Prostate gland (tissue), 2 donors: ENCODE results near the gene SMIM43. TPM values are rescaled to one million over a fixed set of nuclear protein-coding genes. Genes with fewer than 3 reads are reported as not detected.
A peak's percentile ranks its signal among the peaks of the same experiment; 100 is the strongest.

Experiments
- DNase-seq: peaks from one replicate; pipeline ENCODE4 v3.0.0-alpha.2; 2019; ENCODE audit warnings: low spot score
- H3K27ac ChIP-seq, 2 donors: fragments of 200-600 bp; sonication (generic); 2 replicates each; pipeline ENCODE4 v1.5.1; 2017 to 2019
- H3K27me3 ChIP-seq: fragments of 200-600 bp; sonication (generic); replicated peaks from 2 replicates; pipeline ENCODE4 v1.5.1; 2019; ENCODE audit not compliant: insufficient read depth
- H3K36me3 ChIP-seq, 2 donors: fragments of 200-600 bp; sonication (generic); 1 replicate in 1 of 2; 2 replicates in 1 of 2; pipeline versions ENCODE4 v1.5.1 to v1.8.1; 2017 to 2019
- H3K4me1 ChIP-seq: fragments of 200-600 bp; sonication (generic); replicated peaks from 2 replicates; pipeline ENCODE4 v1.5.1; 2019
- H3K4me3 ChIP-seq, 2 donors: fragments of 200-600 bp; sonication (generic); 2 replicates each; pipeline ENCODE4 v1.5.1; 2017 to 2019
- H3K9me3 ChIP-seq: fragments of 200-600 bp; sonication (generic); 2 replicates; pipeline ENCODE4 v1.5.1; 2017
- CTCF ChIP-seq, 4 experiments: fragments of 200-600 bp in 2 of 4; fragments of 450-650 bp in 2 of 4; sonication (generic) in 2 of 4; IDR thresholded peaks; 1 replicate in 3 of 4; 2 replicates in 1 of 4; pipeline ENCODE4 v1.5.1; 2016 to 2019; ENCODE audit warnings: antibody characterized with exemption in 4 of 4, mild to moderate bottlenecking in 2 of 4, moderate library complexity in 2 of 4
- POLR2A ChIP-seq: fragments of 450-650 bp; IDR thresholded peaks from one replicate; pipeline ENCODE4 v1.6.1; 2016; ENCODE audit warnings: antibody characterized with exemption, mild to moderate bottlenecking
- POLR2AphosphoS5 ChIP-seq: sonication (generic); formaldehyde crosslinking; IDR thresholded peaks from one replicate; pipeline ENCODE4 v1.6.1; 2017; ENCODE audit warnings: antibody characterized with exemption
- WGBS: methylation state at CpG from one replicate; pipeline ENCODE4 v1.1.5; 2018; 5-methylcytosine and 5-hydroxymethylcytosine counted together
- intact Hi-C: fragments of 100-400 bp; cut with DNase I; formaldehyde crosslinking; loops from one replicate; pipeline ENCODE4 v1.14.2; 2022
- total RNA-seq, 2 donors: library from RNA; depleted of rRNA; stranded (reverse); fragments of >200 nt; gene quantifications; one replicate each; pipeline ENCODE4 v1.1.0, GENCODE V29; 2016

The SMIM43 gene
- total RNA-seq, 2 donors from 2014 or later = not detected

- no peaks in the 10 kb centered on the region for H3K27me3 ChIP-seq
- no peak overlapping the region for H3K27ac ChIP-seq
- intact Hi-C loops = no loop called here
- no peak for DNase-seq
- no peak for TF ChIP-seq POLR2A
- 92% methylated on average over 4 of the region's 4 CpGs for WGBS
- H3K4me1 ChIP-seq = no peaks in the 10 kb centered on the region
- H3K9me3 ChIP-seq = no peaks in the 10 kb centered on the region
- no peak overlapping the region for H3K4me3 ChIP-seq
- H3K36me3 ChIP-seq = no peaks in the 10 kb centered on the region
These were observed 52.2 kb downstream of the SMIM43 start for GRCh38 chr4:121712783-121713182.

GRCh38 chr4:121712001-121712651 lies 52.8 kb downstream of the SMIM43 start:
- H3K36me3 ChIP-seq = no peaks in the 10 kb centered on the region
- H3K4me3 ChIP-seq = peak overlapping the region in 1 of 2 donors; percentile 10
- intact Hi-C loops = no loop called here
- no peaks in the 10 kb centered on the region for H3K9me3 ChIP-seq
- no peak for DNase-seq
- 58% methylated on average over 7 of the region's 7 CpGs for WGBS
- no peak for TF ChIP-seq POLR2A
- TF ChIP-seq CTCF (IDR thresholded peaks at IDR 0.05) = no peak
- no peak for TF ChIP-seq POLR2AphosphoS5
- H3K4me1 ChIP-seq = no peaks in the 10 kb centered on the region
- H3K27me3 ChIP-seq = no peaks in the 10 kb centered on the region
- peak overlapping the region; percentile 33 to 41 for H3K27ac ChIP-seq

- intact Hi-C loops = no loop called here
- no peaks in the 10 kb centered on the region for H3K36me3 ChIP-seq
- peak; percentile 28 for DNase-seq
- H3K4me3 ChIP-seq = peak overlapping the region in 1 of 2 donors; percentile 10
- H3K27ac ChIP-seq = peak overlapping the region; percentile 33 to 41
- no peaks in the 10 kb centered on the region for H3K4me1 ChIP-seq
- no peaks in the 10 kb centered on the region for H3K27me3 ChIP-seq
- WGBS = 5% methylated on average over 18 of the region's 18 CpGs
- no peaks in the 10 kb centered on the region for H3K9me3 ChIP-seq
- TF ChIP-seq CTCF (IDR thresholded peaks at IDR 0.05) (no peak), POLR2AphosphoS5 (peak; percentile 22), POLR2A (no peak)
These were observed 53.5 kb downstream of the SMIM43 start for GRCh38 chr4:121711263-121712000.

GRCh38 chr4:121709766-121710405 lies 55.1 kb downstream of the SMIM43 start:
- H3K9me3 ChIP-seq = no peaks in the 10 kb centered on the region
- no peaks in the 10 kb centered on the region for H3K27me3 ChIP-seq
- no peaks in the 10 kb centered on the region for H3K4me1 ChIP-seq
- no peak for DNase-seq
- H3K4me3 ChIP-seq = no peak overlapping the region
- no peak overlapping the region for H3K27ac ChIP-seq
- H3K36me3 ChIP-seq = no peaks in the 10 kb centered on the region
- 94% methylated on average over 3 of the region's 3 CpGs for WGBS
- intact Hi-C loops = no loop called here
- no peak for TF ChIP-seq POLR2AphosphoS5
- no peak for TF ChIP-seq CTCF (IDR thresholded peaks at IDR 0.05)
- no peak for TF ChIP-seq POLR2A

Other genes with a start within 250 kb of the SMIM43 start
- 100 to 1,000 TPM; 251 to 263 TPM for gene ANXA5, start 68.2 kb downstream of the SMIM43 start, total RNA-seq
- gene EXOSC9, start 36.2 kb upstream of the SMIM43 start, total RNA-seq = 10 to 100 TPM; 17.1 to 40.1 TPM
- gene CCNA2, start 58.7 kb upstream of the SMIM43 start, total RNA-seq = 1 to 10 TPM; 3.5 to 4.1 TPM
- 10 to 100 TPM; 10.1 to 17.1 TPM for gene BBS7, start 105.3 kb upstream of the SMIM43 start, total RNA-seq
- gene TRPC3, start 186.9 kb upstream of the SMIM43 start, total RNA-seq = 1 to 10 TPM in 1 of 2 donors, not detected in 1; 1.5 TPM